ENCODE data around the gene CR1.
"Not testable (repeated sequence)": the region's sequence is repeated elsewhere in the genome, so short reads cannot be mapped to it uniquely, and the experiment has no call there.

The CR1 gene

DNA sequence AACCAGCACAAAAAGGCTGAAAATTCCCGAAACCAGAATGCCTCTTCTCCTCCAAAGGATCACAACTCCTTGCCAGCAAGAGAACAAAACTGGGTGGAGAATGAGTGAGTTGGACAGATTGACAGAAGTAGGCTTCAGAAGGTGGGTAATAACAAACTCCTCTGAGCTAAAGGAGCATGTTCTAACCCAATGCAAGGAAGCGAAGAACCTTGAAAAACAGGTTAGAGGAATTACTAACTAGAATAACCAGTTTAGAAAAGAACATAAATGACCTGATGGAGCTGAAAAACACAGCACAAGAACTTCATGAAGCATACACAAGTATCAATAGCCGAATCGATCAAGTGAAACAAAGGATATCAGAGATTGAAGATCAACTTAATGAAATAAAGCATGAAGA, 93.5 kb downstream of the CR1 start:
- DNase-seq (ENCODE audit: low read depth): not testable (repeated sequence)

GRCh38 chr1:207591205-207591604, 95.2 kb downstream of the CR1 start:
- DNase-seq (ENCODE audit: low read depth): not testable (repeated sequence)

GRCh38 chr1:207594095-207594494, 98.1 kb downstream of the CR1 start:
- not testable (repeated sequence) for DNase-seq (ENCODE audit: low read depth)

DNA sequence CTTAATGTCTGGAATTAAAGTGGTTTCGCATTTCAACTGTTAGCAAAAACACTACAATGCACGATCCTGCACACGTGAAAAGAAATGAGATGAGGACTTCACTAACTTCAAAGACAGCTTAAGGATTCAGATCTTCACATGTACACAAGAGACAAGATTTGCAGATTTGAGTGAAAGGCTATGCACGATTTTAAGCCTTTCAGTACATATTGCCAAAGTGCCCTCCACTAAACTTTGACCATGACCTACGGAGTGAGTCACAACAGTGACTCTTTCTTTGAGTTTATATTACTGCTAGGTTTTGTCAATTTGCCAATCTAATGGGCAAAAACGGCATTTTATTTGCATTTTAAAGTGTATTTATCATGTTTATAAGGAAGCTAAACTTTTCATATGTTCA, 107.8 kb downstream of the CR1 start:
- DNase-seq (ENCODE audit: low read depth): no peak

GRCh38 chr1:207605444-207606361, 109.7 kb downstream of the CR1 start:
- no peak for DNase-seq (ENCODE audit: low read depth)

GRCh38 chr1:207606362-207606755, 110.4 kb downstream of the CR1 start:
- DNase-seq (ENCODE audit: low read depth): no peak

GRCh38 chr1:207612762-207613161, 116.8 kb downstream of the CR1 start:
- no peak for DNase-seq (ENCODE audit: low read depth)

DNA sequence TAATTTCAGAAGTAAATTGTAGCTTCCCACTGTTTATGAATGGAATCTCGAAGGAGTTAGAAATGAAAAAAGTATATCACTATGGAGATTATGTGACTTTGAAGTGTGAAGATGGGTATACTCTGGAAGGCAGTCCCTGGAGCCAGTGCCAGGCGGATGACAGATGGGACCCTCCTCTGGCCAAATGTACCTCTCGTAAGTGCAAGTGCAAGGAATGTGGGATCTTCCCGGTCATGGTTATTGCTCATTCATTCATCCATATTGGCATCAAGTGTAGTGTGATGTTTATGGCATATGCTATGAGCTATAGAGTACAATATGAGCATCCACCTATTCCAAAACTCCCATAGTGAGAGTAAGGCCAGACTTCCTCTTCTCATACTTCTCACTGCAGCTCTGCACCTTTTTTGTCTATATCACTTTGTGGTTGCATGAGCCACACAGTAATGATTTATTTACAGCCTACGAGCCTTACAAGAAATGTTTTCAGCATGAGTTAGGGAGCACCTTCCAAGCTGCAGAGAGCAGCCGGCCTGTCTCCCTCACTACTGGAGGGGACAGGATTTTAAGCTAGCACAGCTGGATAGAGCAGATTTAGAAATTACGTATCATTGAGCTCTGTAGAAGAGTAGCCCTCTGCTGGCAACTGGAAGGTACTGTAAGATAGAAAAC, 124.0 kb downstream of the CR1 start:
- DNase-seq (ENCODE audit: low read depth): no peak

- DNase-seq (ENCODE audit: low read depth): no peak
These were observed 124.6 kb downstream of the CR1 start for GRCh38 chr1:207620543-207620893.

DNA sequence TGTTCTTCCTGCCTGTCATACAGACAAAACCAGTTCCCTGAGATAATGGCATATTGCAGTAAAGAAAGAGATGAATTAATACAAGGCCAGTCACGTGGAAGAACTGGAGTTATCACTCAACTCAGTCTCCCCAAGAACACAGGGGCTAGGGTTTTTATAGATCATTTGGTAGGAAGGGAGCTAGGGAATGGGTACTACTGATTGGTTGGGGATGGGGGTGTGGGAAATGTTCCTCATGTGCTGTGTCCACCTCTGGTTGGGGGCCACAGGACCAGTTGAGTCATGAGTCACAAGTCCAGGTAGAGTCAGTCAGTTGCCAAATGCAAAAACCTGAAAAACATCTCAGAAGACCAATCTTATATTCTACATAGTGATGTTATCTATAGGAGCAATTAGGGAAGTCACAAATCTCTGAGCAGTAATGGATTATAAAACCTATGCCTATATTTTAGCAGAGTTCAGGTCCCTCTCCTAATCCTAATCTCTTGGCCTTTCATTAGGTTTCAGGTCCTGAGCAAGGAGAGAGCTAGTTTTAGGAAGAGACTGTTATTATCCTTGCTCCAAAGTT, 129.6 kb downstream of the CR1 start:
- not testable (repeated sequence) for DNase-seq (ENCODE audit: low read depth)

GRCh38 chr1:207626972-207627337, 131.0 kb downstream of the CR1 start:
- no peak for DNase-seq (ENCODE audit: low read depth)

DNA sequence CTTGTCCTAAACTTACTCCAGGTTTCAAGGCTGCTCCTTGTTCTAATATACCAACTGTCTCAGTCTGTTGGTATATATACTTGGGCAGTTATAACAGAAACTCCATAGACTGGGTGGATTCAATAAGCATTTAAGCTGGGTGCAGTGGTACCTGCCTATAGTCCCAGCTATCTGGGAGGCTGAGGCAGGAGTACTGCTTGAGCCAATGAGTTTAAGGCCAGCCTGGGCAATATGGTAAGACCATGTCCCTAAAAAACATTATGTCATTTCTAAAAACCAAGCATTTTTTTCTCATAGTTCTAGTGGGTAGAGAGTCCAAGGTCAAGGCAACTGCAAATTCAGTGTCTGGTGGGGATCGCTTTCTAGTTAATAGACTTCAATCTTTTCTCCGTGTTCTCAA, 131.5 kb downstream of the CR1 start:
- DNase-seq (ENCODE audit: low read depth): no peak

DNA sequence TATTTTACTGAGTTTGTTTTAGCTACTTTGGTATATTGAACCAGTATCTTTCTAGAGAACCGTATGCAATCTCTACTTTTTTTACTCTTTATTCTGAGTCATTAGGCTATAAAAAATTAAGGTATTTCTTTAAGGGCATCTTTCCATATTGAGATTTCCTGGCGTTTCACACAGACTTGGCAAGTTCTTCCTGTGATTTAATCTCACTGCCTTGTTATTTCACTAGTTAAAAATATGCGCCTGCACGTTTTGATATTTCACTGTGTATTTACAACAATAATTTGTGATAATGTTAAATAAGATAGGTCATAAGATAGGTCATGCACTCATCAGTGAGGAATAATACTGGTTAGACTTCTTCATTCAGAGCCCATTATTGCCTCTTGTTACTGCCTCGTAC, 132.8 kb downstream of the CR1 start:
- no peak for DNase-seq (ENCODE audit: low read depth)

GRCh38 chr1:207631137-207631536, 135.2 kb downstream of the CR1 start:
- no peak for DNase-seq (ENCODE audit: low read depth)

DNA sequence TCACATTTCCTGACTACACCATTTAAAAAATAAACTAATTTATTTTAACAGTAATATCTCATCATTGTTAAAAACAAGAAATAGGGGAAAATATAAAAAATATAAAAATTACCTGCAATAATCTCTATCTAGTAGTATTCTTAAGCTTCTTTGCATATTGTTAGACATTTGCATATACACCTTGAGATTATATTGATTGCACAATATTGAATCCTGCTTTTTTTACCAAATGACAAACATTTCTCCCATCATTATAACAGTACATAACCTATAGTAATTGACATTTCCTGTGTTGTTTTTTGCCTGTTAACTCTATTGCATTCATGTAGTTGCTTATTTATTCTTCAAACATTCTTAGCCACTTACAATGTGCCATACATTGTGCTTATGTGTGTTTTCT, 137.3 kb downstream of the CR1 start:
- no peak for DNase-seq (ENCODE audit: low read depth)

DNA sequence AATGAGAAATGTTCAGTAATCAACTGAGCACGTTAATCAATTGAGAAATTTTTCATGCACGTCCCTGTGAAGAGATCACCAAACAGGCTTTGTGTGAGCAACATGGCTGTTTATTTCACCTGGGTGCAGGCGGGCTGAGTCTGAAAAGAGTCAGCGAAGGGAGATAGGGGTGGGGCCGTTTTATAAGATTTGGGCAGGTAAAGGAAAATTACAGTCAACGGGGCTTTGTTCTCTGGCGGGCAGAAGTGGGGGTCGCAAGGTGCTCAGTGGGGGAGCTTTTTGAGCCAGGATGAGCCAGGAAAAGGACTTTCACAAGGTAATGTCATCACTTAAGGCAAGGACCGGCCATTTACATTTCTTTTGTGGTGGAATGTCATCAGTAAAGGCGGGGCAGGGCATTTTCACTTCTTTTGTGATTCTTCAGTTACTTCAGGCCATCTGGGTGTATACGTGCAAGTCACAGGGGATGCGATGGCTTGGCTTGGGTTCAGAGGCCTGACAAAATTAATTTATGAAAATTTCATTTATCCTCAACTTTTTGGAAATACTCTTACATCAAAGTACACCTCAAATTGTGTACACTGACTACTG, 137.8 kb downstream of the CR1 start:
- DNase-seq (ENCODE audit: low read depth): not testable (repeated sequence)

GRCh38 chr1:207634293-207634692, 138.3 kb downstream of the CR1 start:
- not testable (repeated sequence) for DNase-seq (ENCODE audit: low read depth)

DNA sequence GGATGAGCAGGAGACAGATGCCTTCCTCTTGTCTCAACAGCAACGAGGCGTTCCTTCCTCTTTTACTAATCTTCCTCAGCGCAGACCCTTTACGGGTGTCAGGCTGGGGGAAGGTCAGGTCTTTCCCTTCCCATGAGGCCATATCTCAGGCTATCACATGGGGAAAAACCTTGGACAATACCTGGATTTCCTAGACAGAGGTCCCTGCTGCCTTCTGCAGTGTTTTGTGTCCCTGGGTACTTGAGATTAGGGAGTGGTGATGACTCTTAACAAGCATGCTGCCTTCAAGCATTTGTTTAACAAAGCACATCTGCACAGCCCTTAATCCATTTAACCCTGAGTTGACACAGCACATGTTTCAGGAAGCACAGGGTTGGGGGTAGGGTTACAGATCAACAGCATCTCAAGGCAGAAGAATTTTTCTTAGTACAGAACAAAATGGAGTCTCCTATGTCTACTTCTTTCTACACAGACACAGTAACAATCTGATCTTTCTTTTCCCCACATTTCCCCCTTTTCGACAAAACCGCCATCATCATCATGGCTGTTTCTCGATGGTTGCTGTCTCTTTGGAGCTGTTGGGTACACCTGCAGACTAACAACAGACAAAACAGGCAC, 139.7 kb downstream of the CR1 start:
- not testable (repeated sequence) for DNase-seq (ENCODE audit: low read depth)

- not testable (repeated sequence) for DNase-seq (ENCODE audit: low read depth)
These were observed 142.7 kb downstream of the CR1 start for GRCh38 chr1:207638487-207639145.

DNA sequence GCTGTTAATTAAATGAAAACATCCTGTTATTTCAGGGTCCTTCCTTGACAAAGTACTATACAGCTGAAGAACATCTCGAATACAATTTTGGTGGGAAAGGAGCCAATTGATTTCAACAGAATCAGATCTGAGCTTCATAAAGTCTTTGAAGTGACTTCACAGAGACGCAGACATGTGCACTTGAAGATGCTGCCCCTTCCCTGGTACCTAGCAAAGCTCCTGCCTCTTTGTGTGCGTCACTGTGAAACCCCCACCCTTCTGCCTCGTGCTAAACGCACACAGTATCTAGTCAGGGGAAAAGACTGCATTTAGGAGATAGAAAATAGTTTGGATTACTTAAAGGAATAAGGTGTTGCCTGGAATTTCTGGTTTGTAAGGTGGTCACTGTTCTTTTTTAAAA, 143.4 kb downstream of the CR1 start:
- not testable (repeated sequence) for DNase-seq (ENCODE audit: low read depth)

DNA sequence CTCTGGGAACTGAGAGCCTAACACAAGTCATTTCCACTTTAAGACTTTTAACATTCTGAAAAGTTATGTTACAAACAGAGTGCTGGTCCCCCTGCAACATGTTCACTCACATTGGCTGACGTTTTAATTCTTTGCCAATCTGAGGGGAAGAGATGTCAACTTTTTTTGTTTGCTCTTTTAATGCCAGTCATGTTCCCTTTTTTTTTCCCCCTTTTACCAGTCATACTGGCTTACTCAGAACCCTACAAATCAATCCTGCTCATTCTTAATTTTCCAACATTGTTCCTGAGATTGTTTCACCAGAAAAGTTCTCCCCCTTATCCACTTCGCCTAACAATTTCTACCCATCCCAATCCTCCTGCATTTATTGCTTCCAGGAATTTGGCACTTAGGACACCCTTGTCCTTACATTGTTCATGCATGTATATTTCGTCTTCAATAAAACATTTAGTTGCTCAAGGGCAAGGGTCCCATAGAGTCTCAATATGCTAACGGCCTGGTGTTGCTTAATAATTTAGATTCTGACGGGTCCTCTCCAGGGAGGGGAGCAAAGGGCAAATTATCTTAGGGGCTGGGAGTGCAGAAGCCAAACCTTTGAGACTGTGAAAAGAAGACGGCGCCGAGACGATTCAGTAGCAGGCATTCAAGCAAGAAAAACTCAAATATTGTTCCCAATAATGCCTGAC, 148.4 kb downstream of the CR1 start:
- DNase-seq (ENCODE audit: low read depth): no peak
